ENCODE measurements around the gene KANK4. TPM values are rescaled to one million over a fixed set of nuclear protein-coding genes. Genes with fewer than 3 reads are reported as not detected.

Gene KANK4
- total and polyA plus RNA-seq, 7 experiments from 2014 or later, result not detected

- ChIA-PET POLR2A (interaction anchor here (1.5 kb wide), 1 partner anchor 9 kb away, joined by 3 read pairs; no protein-coding TSS in a partner anchor), CTCF (interaction anchor here (0.9 kb wide), 1 partner anchor 138 kb away, joined by 3 read pairs; no protein-coding TSS in a partner anchor)
- peaks cover 0 to 9% (median 0%) of the 10 kb centered on the region in 11 donors for H3K9me3 Mint-ChIP-seq
- H3K27me3 Mint-ChIP-seq, result peaks cover 4 to 13% (median 7%) of the 10 kb centered on the region in 5 donors
- no peaks in the 10 kb centered on the region for H3K4me1 ChIP-seq (ENCODE audit: control insufficient read depth in 2 of 2, insufficient read depth in 2 of 2, low read length in 2 of 2)
- no peak overlapping the region for H3K27ac Mint-ChIP-seq
- no peaks in the 10 kb centered on the region for H3K9me3 ChIP-seq (ENCODE audit: control insufficient read depth in 2 of 3, low read length in 3 of 3)
- H3K4me1 Mint-ChIP-seq, result peaks cover 0 to 2% (median 0%) of the 10 kb centered on the region in 7 donors
- H3K36me3 Mint-ChIP-seq, result peaks cover 0 to 5% (median 0%) of the 10 kb centered on the region in 5 donors
- no peaks in the 10 kb centered on the region for H3K36me3 ChIP-seq (ENCODE audit: control insufficient read depth in 2 of 3, insufficient read depth in 3 of 3, low read length in 3 of 3)
- H3K4me3 ChIP-seq (ENCODE audit: low read length), result no peak overlapping the region
- ATAC-seq (no peak), DNase-seq (no peak)
- no peak overlapping the region for H3K27ac ChIP-seq (ENCODE audit: low read depth, low read length)
- no peaks in the 10 kb centered on the region for H3K27me3 ChIP-seq (ENCODE audit: control insufficient read depth in 2 of 2, insufficient read depth in 2 of 2, low read length in 2 of 2)
- intact Hi-C loops (cut with micrococcal nuclease), result no loop called here
- no peak overlapping the region for H3K4me3 Mint-ChIP-seq
Measured at GRCh38 chr1:62263006-62263813, 56.0 kb downstream of the KANK4 start.

DNA sequence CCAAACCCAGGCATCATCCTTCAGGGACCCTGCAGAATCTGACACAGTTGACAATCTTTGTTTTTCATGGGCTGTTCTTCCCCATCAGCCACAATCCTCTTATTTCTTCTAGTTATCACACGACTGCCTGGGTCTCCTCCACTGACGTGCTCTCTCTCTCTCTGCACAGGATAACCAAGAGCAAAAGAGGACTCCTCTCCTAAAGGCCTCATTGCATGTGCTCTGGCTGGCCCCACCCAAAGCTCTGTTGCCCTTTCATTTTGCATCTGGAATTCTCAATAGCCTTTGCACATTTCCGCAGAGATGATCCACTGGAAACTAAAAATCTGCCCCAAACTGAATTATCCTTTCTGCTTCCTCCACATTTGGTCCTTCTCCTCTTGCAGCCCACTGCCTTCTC is 58.5 kb downstream of the KANK4 start:
- intact Hi-C loops (cut with micrococcal nuclease), result no loop called here
- Mint-ChIP-seq H3K27me3 (peaks cover 4 to 13% (median 7%) of the 10 kb centered on the region in 5 donors), H3K4me3 (no peak overlapping the region), H3K27ac (no peak overlapping the region), H3K9me3 (peaks cover 0 to 4% (median 0%) of the 10 kb centered on the region in 11 donors), H3K36me3 (peaks cover 0 to 5% (median 0%) of the 10 kb centered on the region in 5 donors), H3K4me1 (peaks cover 0 to 2% (median 0%) of the 10 kb centered on the region in 7 donors)
- Histone ChIP-seq H3K4me3 (ENCODE audit: low read length) (no peak overlapping the region), H3K27ac (ENCODE audit: low read depth, low read length) (no peak overlapping the region), H3K9me3 (ENCODE audit: control insufficient read depth in 2 of 3, low read length in 3 of 3) (no peaks in the 10 kb centered on the region), H3K27me3 (ENCODE audit: control insufficient read depth in 2 of 2, insufficient read depth in 2 of 2, low read length in 2 of 2) (no peaks in the 10 kb centered on the region), H3K36me3 (ENCODE audit: control insufficient read depth in 2 of 3, insufficient read depth in 3 of 3, low read length in 3 of 3) (no peaks in the 10 kb centered on the region), H3K4me1 (ENCODE audit: control insufficient read depth in 2 of 2, insufficient read depth in 2 of 2, low read length in 2 of 2) (no peaks in the 10 kb centered on the region)
- DNase-seq (no peak), ATAC-seq (no peak)
- POLR2A ChIA-PET, result no interaction called here
- CTCF ChIA-PET, result no interaction called here

GRCh38 chr1:62259551-62259950 is 59.7 kb downstream of the KANK4 start:
- intact Hi-C loops (cut with micrococcal nuclease), result no loop called here
- POLR2A ChIA-PET, result no interaction called here
- no peak for ATAC-seq
- DNase-seq, result no peak
- Mint-ChIP-seq H3K9me3 (peaks cover 0 to 4% (median 0%) of the 10 kb centered on the region in 11 donors), H3K4me3 (no peak overlapping the region), H3K27me3 (peaks cover 4 to 13% (median 7%) of the 10 kb centered on the region in 5 donors), H3K36me3 (peaks cover 0 to 5% (median 0%) of the 10 kb centered on the region in 5 donors), H3K4me1 (peaks cover 0 to 2% (median 0%) of the 10 kb centered on the region in 7 donors), H3K27ac (no peak overlapping the region)
- no peaks in the 10 kb centered on the region for H3K9me3 ChIP-seq (ENCODE audit: control insufficient read depth in 2 of 3, low read length in 3 of 3)
- CTCF ChIA-PET, result no interaction called here
- H3K36me3 ChIP-seq (ENCODE audit: control insufficient read depth in 2 of 3, insufficient read depth in 3 of 3, low read length in 3 of 3), result no peaks in the 10 kb centered on the region
- no peaks in the 10 kb centered on the region for H3K27me3 ChIP-seq (ENCODE audit: control insufficient read depth in 2 of 2, insufficient read depth in 2 of 2, low read length in 2 of 2)
- H3K4me1 ChIP-seq (ENCODE audit: control insufficient read depth in 2 of 2, insufficient read depth in 2 of 2, low read length in 2 of 2), result no peaks in the 10 kb centered on the region
- H3K27ac ChIP-seq (ENCODE audit: low read depth, low read length), result no peak overlapping the region
- H3K4me3 ChIP-seq (ENCODE audit: low read length), result no peak overlapping the region

DNA sequence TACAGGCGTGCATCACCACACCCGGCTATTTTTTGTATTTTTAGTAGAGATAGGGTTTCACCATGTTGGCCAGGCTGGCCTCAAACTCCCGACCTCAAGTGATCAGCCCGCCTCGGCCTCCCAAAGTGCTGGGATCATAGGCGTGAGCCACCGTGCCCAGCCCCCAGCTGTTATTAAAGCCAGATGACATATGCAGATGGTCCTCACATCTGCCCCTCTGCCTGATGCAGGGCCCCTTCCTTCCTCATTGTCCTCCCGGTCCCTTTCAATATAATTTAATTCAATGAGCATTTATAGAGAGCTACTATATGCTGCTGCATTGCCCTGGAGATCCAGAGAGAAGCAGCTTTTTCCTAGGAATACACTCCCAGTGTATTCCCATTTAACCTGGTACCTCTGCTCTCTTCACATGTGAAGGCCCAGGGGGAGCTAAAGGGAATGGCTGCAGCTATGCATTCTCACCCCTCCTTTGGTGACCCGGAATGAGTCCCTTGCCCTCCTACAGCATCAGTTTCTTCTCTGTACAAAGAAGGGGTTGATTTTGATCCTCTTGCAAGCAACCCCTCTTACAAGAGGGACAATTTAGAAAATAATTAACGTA is 69.0 kb downstream of the KANK4 start:
- Histone ChIP-seq H3K9me3 (ENCODE audit: control insufficient read depth in 2 of 3, low read length in 3 of 3) (no peaks in the 10 kb centered on the region), H3K27ac (ENCODE audit: low read depth, low read length) (no peak overlapping the region), H3K27me3 (ENCODE audit: control insufficient read depth in 2 of 2, insufficient read depth in 2 of 2, low read length in 2 of 2) (no peaks in the 10 kb centered on the region), H3K4me1 (ENCODE audit: control insufficient read depth in 2 of 2, insufficient read depth in 2 of 2, low read length in 2 of 2) (no peaks in the 10 kb centered on the region), H3K36me3 (ENCODE audit: control insufficient read depth in 2 of 3, insufficient read depth in 3 of 3, low read length in 3 of 3) (no peaks in the 10 kb centered on the region), H3K4me3 (ENCODE audit: low read length) (no peak overlapping the region)
- ChIA-PET CTCF (no interaction called here), POLR2A (no interaction called here)
- Mint-ChIP-seq H3K36me3 (no peaks in the 10 kb centered on the region), H3K9me3 (peaks cover 0 to 2% (median 0%) of the 10 kb centered on the region in 11 donors), H3K27ac (no peak overlapping the region), H3K4me1 (no peaks in the 10 kb centered on the region), H3K4me3 (no peak overlapping the region), H3K27me3 (no peaks in the 10 kb centered on the region)
- intact Hi-C loops (cut with micrococcal nuclease), result no loop called here
- DNase-seq (no peak), ATAC-seq (no peak)

DNA sequence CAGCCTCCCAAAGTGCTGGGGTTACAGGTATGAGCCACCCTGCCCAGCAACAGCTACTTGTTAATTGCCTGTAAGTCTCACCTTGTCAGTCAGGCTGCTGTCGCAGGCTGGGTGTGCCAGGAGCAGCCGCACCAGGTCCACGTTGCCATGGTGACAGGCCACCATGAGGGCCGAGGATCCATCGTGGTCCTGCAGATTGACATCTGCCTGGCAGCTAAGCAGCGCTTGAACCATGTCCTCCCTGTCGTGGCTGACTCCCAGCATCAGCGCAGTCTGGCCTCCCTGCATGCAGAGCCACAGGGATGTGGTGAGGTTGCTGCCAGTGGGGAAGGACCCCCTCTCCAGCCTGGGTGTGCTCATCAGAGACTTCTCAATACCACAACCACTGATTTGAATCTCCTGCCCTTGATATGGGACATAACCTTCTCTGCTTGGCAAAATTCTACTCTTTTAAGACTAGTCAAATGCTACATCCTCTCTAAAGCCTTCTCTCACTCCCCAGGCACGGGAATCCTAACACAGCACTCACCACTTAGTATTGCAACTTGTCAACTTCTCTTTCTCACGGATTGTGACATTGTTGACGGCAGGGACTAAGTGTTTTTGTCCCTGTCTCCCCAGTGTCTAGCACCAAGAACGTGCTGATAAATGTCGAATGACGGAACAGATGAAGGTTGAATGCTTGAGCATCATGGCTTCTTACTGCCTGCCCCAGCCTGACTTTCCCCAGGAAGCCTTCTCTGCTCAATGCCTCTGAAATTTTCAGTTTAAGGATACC is 71.7 kb downstream of the KANK4 start:
- Mint-ChIP-seq H3K4me3 (no peak overlapping the region), H3K36me3 (peaks cover 0 to 4% (median 0%) of the 10 kb centered on the region in 5 donors), H3K4me1 (no peaks in the 10 kb centered on the region), H3K27ac (peak overlapping the region in 1 of 9 donors; percentile 19), H3K9me3 (peaks cover 0 to 6% (median 0%) of the 10 kb centered on the region in 11 donors), H3K27me3 (no peaks in the 10 kb centered on the region)
- Histone ChIP-seq H3K4me1 (ENCODE audit: control insufficient read depth in 2 of 2, insufficient read depth in 2 of 2, low read length in 2 of 2) (no peaks in the 10 kb centered on the region), H3K9me3 (ENCODE audit: control insufficient read depth in 2 of 3, low read length in 3 of 3) (no peaks in the 10 kb centered on the region), H3K27me3 (ENCODE audit: control insufficient read depth in 2 of 2, insufficient read depth in 2 of 2, low read length in 2 of 2) (no peaks in the 10 kb centered on the region), H3K27ac (ENCODE audit: low read depth, low read length) (no peak overlapping the region), H3K4me3 (ENCODE audit: low read length) (no peak overlapping the region), H3K36me3 (ENCODE audit: control insufficient read depth in 2 of 3, insufficient read depth in 3 of 3, low read length in 3 of 3) (no peaks in the 10 kb centered on the region)
- ChIA-PET CTCF (no interaction called here), POLR2A (no interaction called here)
- intact Hi-C loops (cut with micrococcal nuclease), result no loop called here
- no peak for DNase-seq
- no peak for ATAC-seq

GRCh38 chr1:62245201-62245600 is 74.0 kb downstream of the KANK4 start:
- Histone ChIP-seq H3K4me3 (ENCODE audit: low read length) (no peak overlapping the region), H3K36me3 (ENCODE audit: control insufficient read depth in 2 of 3, insufficient read depth in 3 of 3, low read length in 3 of 3) (no peaks in the 10 kb centered on the region), H3K4me1 (ENCODE audit: control insufficient read depth in 2 of 2, insufficient read depth in 2 of 2, low read length in 2 of 2) (no peaks in the 10 kb centered on the region), H3K9me3 (ENCODE audit: control insufficient read depth in 2 of 3, low read length in 3 of 3) (no peaks in the 10 kb centered on the region), H3K27me3 (ENCODE audit: control insufficient read depth in 2 of 2, insufficient read depth in 2 of 2, low read length in 2 of 2) (no peaks in the 10 kb centered on the region), H3K27ac (ENCODE audit: low read depth, low read length) (no peak overlapping the region)
- ChIA-PET POLR2A (no interaction called here), CTCF (interaction anchor here (0.8 kb wide), 1 partner anchor 61 kb away, joined by 10 read pairs; no protein-coding TSS in a partner anchor)
- intact Hi-C loops (cut with micrococcal nuclease), result no loop called here
- no peak overlapping the region for H3K27ac Mint-ChIP-seq
- no peak overlapping the region for H3K4me3 Mint-ChIP-seq
- peaks cover 0 to 6% (median 0%) of the 10 kb centered on the region in 11 donors for H3K9me3 Mint-ChIP-seq
- H3K27me3 Mint-ChIP-seq, result no peaks in the 10 kb centered on the region
- DNase-seq, result no peak
- ATAC-seq, result no peak
- peaks cover 0 to 4% (median 0%) of the 10 kb centered on the region in 5 donors for H3K36me3 Mint-ChIP-seq
- no peaks in the 10 kb centered on the region for H3K4me1 Mint-ChIP-seq
